Ramos (cell line): ENCODE results near the gene MORN4.

Experiments used
- in situ Hi-C: fragments of 300-500 bp; cut with MboI; formaldehyde crosslinking; loops from one replicate; pipeline ENCODE4 v1.14.3; 2022; ENCODE audit warnings: low sequenced_read_pairs; ENCODE audit not compliant: unreplicated experiment

MORN4 gene

GRCh38 chr10:97599272-97599619 is 34.1 kb downstream of the MORN4 start:
- in situ Hi-C loops, result no loop called here

- in situ Hi-C loops, result no loop called here
Measured at GRCh38 chr10:97598407-97599271, 34.7 kb downstream of the MORN4 start.

- in situ Hi-C loops, result no loop called here
Measured at GRCh38 chr10:97597778-97598177, 35.5 kb downstream of the MORN4 start.

- in situ Hi-C loops, result no loop called here
Measured at GRCh38 chr10:97596101-97597082, 36.9 kb downstream of the MORN4 start.

- in situ Hi-C loops, result no loop called here
Measured at GRCh38 chr10:97593421-97593820, 39.9 kb downstream of the MORN4 start.

- in situ Hi-C loops, result no loop called here
Measured at GRCh38 chr10:97590748-97591495, 42.4 kb downstream of the MORN4 start.

- in situ Hi-C loops, result no loop called here
Measured at GRCh38 chr10:97590082-97590747, 43.1 kb downstream of the MORN4 start.

- in situ Hi-C loops, result no loop called here
Measured at GRCh38 chr10:97589479-97589878, 43.8 kb downstream of the MORN4 start, which contains the start of gene C10orf62. Gene C10orf62 (plus strand): TSS chr10:97589721. CDS start chr10:97589898, 177 bp downstream.

GRCh38 chr10:97587183-97587582 is 46.1 kb downstream of the MORN4 start:
- in situ Hi-C loops, result no loop called here

- in situ Hi-C loops, result no loop called here
Measured at GRCh38 chr10:97585439-97585811, 47.9 kb downstream of the MORN4 start.

GRCh38 chr10:97584798-97585438 is 48.4 kb downstream of the MORN4 start:
- in situ Hi-C loops, result no loop called here

- in situ Hi-C loops, result no loop called here
Measured at GRCh38 chr10:97584060-97584797, 49.1 kb downstream of the MORN4 start, which contains the start of gene HOGA1. Gene HOGA1 (plus strand): TSS chr10:97584389. CDS start chr10:97584704, 315 bp downstream.

- in situ Hi-C loops, result no loop called here
Measured at GRCh38 chr10:97583476-97583875, 49.8 kb downstream of the MORN4 start.

- in situ Hi-C loops, result no loop called here
Measured at GRCh38 chr10:97582169-97582568, 51.1 kb downstream of the MORN4 start.

GRCh38 chr10:97580421-97581367 is 52.6 kb downstream of the MORN4 start:
- in situ Hi-C loops, result no loop called here

GRCh38 chr10:97578171-97578844 is 55.0 kb downstream of the MORN4 start:
- in situ Hi-C loops, result no loop called here

- in situ Hi-C loops, result no loop called here
Measured at GRCh38 chr10:97577701-97578100, 55.6 kb downstream of the MORN4 start.
